ENCODE measurements around the gene PRKCZ. TPM values are rescaled to one million over a fixed set of nuclear protein-coding genes. Genes with fewer than 3 reads are reported as not detected.

PRKCZ gene
- total and polyA plus RNA-seq, 4 donors, result 4.8 to 9.9 (median 8.4) TPM

DNA sequence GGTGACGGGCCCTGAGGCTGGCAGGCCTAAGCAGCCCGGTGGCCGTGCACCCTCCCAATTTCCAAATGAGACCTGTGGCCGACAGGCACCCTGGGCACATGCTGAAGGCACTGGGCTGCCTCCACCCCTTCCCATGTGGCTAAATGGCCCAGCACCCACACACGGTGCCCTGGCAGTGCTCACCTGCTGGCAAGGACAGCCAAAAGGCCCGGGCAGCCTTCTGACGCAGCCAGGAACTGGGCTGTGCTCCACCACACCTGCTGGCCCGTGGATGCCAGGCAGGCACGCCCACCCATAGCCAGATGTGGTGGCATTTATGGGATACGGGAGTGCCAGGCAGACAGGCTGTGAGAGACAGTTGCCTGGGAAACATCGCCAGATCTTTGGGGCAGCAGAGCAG lies 148.4 kb downstream of the PRKCZ start:
- Histone ChIP-seq H3K4me1 (ENCODE audit: control insufficient read depth in 4 of 4, insufficient read depth in 4 of 4, low read length in 3 of 4) (peaks cover 3 to 22% (median 12%) of the 10 kb centered on the region in 4 donors), H3K27ac (ENCODE audit: low read depth in 1 of 2, low read length in 2 of 2) (peak overlapping the region; percentile 49 to 61), H3K36me3 (ENCODE audit: control insufficient read depth in 4 of 4, insufficient read depth in 3 of 4, low read depth in 1 of 4, low read length in 3 of 4) (no peaks in the 10 kb centered on the region), H3K27me3 (ENCODE audit: control insufficient read depth in 4 of 4, insufficient read depth in 4 of 4, low read length in 3 of 4) (no peaks in the 10 kb centered on the region), H3K9ac (ENCODE audit: low read depth in 1 of 2, low read length in 2 of 2) (peak overlapping the region in 1 of 2 donors; percentile 6), H3K9me3 (ENCODE audit: control insufficient read depth in 4 of 4, low read length in 3 of 4) (no peaks in the 10 kb centered on the region), H3K4me3 (ENCODE audit: low read depth in 1 of 3, low read length in 3 of 3) (no peak overlapping the region)
- 61% methylated on average over 11 of the region's 11 CpGs for WGBS
- DNase-seq (ENCODE audit: low spot score), result no peak
- TF ChIP-seq, protein P1, sequence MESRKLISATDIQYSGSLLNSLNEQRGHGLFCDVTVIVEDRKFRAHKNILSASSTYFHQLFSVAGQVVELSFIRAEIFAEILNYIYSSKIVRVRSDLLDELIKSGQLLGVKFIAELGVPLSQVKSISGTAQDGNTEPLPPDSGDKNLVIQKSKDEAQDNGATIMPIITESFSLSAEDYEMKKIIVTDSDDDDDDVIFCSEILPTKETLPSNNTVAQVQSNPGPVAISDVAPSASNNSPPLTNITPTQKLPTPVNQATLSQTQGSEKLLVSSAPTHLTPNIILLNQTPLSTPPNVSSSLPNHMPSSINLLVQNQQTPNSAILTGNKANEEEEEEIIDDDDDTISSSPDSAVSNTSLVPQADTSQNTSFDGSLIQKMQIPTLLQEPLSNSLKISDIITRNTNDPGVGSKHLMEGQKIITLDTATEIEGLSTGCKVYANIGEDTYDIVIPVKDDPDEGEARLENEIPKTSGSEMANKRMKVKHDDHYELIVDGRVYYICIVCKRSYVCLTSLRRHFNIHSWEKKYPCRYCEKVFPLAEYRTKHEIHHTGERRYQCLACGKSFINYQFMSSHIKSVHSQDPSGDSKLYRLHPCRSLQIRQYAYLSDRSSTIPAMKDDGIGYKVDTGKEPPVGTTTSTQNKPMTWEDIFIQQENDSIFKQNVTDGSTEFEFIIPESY (IDR thresholded peaks at IDR 0.05), result no peak
- TF ChIP-seq YY1 (IDR thresholded peaks at IDR 0.05) (no peak), GABPA (IDR thresholded peaks at IDR 0.05 in 1 of 2, conservative IDR thresholded peaks at IDR 0.05 in 1 of 2) (no peak), JUND (IDR thresholded peaks at IDR 0.05) (no peak), SP1 (IDR thresholded peaks at IDR 0.05) (no peak), ATF3 (IDR thresholded peaks at IDR 0.05) (no peak), TAF1 (conservative IDR thresholded peaks at IDR 0.05) (no peak), RAD21 (IDR thresholded peaks at IDR 0.05) (no peak), FOXA1 (IDR thresholded peaks at IDR 0.05) (no peak), MAX (IDR thresholded peaks at IDR 0.05) (no peak), NR2F2 (IDR thresholded peaks at IDR 0.05) (no peak)
- TF ChIP-seq, protein P2, sequence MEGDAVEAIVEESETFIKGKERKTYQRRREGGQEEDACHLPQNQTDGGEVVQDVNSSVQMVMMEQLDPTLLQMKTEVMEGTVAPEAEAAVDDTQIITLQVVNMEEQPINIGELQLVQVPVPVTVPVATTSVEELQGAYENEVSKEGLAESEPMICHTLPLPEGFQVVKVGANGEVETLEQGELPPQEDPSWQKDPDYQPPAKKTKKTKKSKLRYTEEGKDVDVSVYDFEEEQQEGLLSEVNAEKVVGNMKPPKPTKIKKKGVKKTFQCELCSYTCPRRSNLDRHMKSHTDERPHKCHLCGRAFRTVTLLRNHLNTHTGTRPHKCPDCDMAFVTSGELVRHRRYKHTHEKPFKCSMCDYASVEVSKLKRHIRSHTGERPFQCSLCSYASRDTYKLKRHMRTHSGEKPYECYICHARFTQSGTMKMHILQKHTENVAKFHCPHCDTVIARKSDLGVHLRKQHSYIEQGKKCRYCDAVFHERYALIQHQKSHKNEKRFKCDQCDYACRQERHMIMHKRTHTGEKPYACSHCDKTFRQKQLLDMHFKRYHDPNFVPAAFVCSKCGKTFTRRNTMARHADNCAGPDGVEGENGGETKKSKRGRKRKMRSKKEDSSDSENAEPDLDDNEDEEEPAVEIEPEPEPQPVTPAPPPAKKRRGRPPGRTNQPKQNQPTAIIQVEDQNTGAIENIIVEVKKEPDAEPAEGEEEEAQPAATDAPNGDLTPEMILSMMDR (IDR thresholded peaks at IDR 0.05; ENCODE audit: low read depth, low read length, missing input control), result no peak
- TF ChIP-seq, protein P3, sequence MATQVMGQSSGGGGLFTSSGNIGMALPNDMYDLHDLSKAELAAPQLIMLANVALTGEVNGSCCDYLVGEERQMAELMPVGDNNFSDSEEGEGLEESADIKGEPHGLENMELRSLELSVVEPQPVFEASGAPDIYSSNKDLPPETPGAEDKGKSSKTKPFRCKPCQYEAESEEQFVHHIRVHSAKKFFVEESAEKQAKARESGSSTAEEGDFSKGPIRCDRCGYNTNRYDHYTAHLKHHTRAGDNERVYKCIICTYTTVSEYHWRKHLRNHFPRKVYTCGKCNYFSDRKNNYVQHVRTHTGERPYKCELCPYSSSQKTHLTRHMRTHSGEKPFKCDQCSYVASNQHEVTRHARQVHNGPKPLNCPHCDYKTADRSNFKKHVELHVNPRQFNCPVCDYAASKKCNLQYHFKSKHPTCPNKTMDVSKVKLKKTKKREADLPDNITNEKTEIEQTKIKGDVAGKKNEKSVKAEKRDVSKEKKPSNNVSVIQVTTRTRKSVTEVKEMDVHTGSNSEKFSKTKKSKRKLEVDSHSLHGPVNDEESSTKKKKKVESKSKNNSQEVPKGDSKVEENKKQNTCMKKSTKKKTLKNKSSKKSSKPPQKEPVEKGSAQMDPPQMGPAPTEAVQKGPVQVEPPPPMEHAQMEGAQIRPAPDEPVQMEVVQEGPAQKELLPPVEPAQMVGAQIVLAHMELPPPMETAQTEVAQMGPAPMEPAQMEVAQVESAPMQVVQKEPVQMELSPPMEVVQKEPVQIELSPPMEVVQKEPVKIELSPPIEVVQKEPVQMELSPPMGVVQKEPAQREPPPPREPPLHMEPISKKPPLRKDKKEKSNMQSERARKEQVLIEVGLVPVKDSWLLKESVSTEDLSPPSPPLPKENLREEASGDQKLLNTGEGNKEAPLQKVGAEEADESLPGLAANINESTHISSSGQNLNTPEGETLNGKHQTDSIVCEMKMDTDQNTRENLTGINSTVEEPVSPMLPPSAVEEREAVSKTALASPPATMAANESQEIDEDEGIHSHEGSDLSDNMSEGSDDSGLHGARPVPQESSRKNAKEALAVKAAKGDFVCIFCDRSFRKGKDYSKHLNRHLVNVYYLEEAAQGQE (IDR thresholded peaks at IDR 0.05), result no peak

- Histone ChIP-seq H3K4me3 (ENCODE audit: low read depth in 1 of 3, low read length in 3 of 3) (peak overlapping the region in 2 of 3 donors; percentile 42 to 74), H3K27ac (ENCODE audit: low read depth in 1 of 2, low read length in 2 of 2) (peak overlapping the region; percentile 49 to 61), H3K9ac (ENCODE audit: low read depth in 1 of 2, low read length in 2 of 2) (peak overlapping the region in 1 of 2 donors; percentile 68), H3K9me3 (ENCODE audit: control insufficient read depth in 4 of 4, low read length in 3 of 4) (no peaks in the 10 kb centered on the region), H3K4me1 (ENCODE audit: control insufficient read depth in 4 of 4, insufficient read depth in 4 of 4, low read length in 3 of 4) (peaks cover 3 to 22% (median 11%) of the 10 kb centered on the region in 4 donors), H3K27me3 (ENCODE audit: control insufficient read depth in 4 of 4, insufficient read depth in 4 of 4, low read length in 3 of 4) (no peaks in the 10 kb centered on the region), H3K36me3 (ENCODE audit: control insufficient read depth in 4 of 4, insufficient read depth in 3 of 4, low read depth in 1 of 4, low read length in 3 of 4) (no peaks in the 10 kb centered on the region)
- TF ChIP-seq, protein P3 (IDR thresholded peaks at IDR 0.05), result no peak
- TF ChIP-seq MAX (IDR thresholded peaks at IDR 0.05) (peak; percentile 72), RXRA (IDR thresholded peaks at IDR 0.05) (peak in 1 of 2 donors; percentile 4), SP1 (IDR thresholded peaks at IDR 0.05) (peak; percentile 57), YY1 (IDR thresholded peaks at IDR 0.05) (peak; percentile 44), RAD21 (IDR thresholded peaks at IDR 0.05) (peak; percentile 49 to 54), GABPA (IDR thresholded peaks at IDR 0.05 in 1 of 2, conservative IDR thresholded peaks at IDR 0.05 in 1 of 2) (no peak)
- peak; percentile 84 for DNase-seq (ENCODE audit: low spot score)
- 33% methylated on average over 24 of the region's 24 CpGs for WGBS
Measured at GRCh38 chr1:2199042-2199810, 149.0 kb downstream of the PRKCZ start.
